Natural killer cell (primary cell): ENCODE data around the gene CLCNKA. TPM values are rescaled to one million over a fixed set of nuclear protein-coding genes. Genes with fewer than 3 reads are reported as not detected.
"Not testable (repeated sequence)": the region's sequence is repeated elsewhere in the genome, so short reads cannot be mapped to it uniquely, and the experiment has no call there.

Source experiments
- ATAC-seq, 3 donors: fragments of 150-1000 bp in 2 of 3; fragments of 200-7000 bp in 1 of 3; cut with Tn5 transposase; 1 replicate in 1 of 3; 2 replicates in 2 of 3; pipeline ENCODE4 v1.10.0; 2021; ENCODE audit warnings: mild to moderate bottlenecking in 2 of 3, moderate library complexity in 2 of 3
- DNase-seq, 2 donors: peaks; one replicate each; pipeline versions ENCODE4 v3.0.0 to v3.0.0-alpha.2; 2013 to 2021; ENCODE audit warnings: mixed read lengths in 1 of 2
- H3K27ac ChIP-seq: one replicate; pipeline ENCODE4 v1.5.1; 2013; ENCODE audit warnings: mild to moderate bottlenecking, low read length
- H3K27me3 ChIP-seq: one replicate; pipeline ENCODE4 v1.6.1; 2013; ENCODE audit warnings: low read length; ENCODE audit not compliant: control insufficient read depth, insufficient read depth
- H3K36me3 ChIP-seq: one replicate; pipeline ENCODE4 v1.6.1; 2013; ENCODE audit warnings: low read length; ENCODE audit not compliant: control insufficient read depth, insufficient read depth
- H3K4me1 ChIP-seq: one replicate; pipeline ENCODE4 v1.6.1; 2013; ENCODE audit warnings: low read length; ENCODE audit not compliant: control insufficient read depth, insufficient read depth
- H3K4me3 ChIP-seq: one replicate; pipeline ENCODE4 v1.5.1; 2013; ENCODE audit warnings: low read length
- H3K9me3 ChIP-seq: one replicate; pipeline ENCODE4 v1.6.1; 2013; ENCODE audit warnings: low read length; ENCODE audit not compliant: control insufficient read depth, insufficient read depth
- H3K27ac Mint-ChIP-seq, 2 donors: one replicate each; pipeline ENCODE4 v1.8.0; 2022; ENCODE audit warnings: mild to moderate bottlenecking in 2 of 2, mixed read lengths in 2 of 2, moderate library complexity in 1 of 2
- H3K27me3 Mint-ChIP-seq, 2 donors: one replicate each; pipeline ENCODE4 v1.8.0; 2022; ENCODE audit warnings: low read depth in 2 of 2, mixed read lengths in 2 of 2
- H3K36me3 Mint-ChIP-seq: one replicate; pipeline ENCODE4 v1.8.0; 2022; ENCODE audit warnings: mixed read lengths
- H3K4me1 Mint-ChIP-seq, 2 donors: one replicate each; pipeline ENCODE4 v1.8.0; 2022; ENCODE audit warnings: mixed read lengths in 2 of 2
- H3K4me3 Mint-ChIP-seq: one replicate; pipeline ENCODE4 v1.8.0; 2022; ENCODE audit warnings: mild to moderate bottlenecking, moderate library complexity, mixed read lengths
- H3K9me3 Mint-ChIP-seq, 2 donors: one replicate each; pipeline ENCODE4 v1.8.0; 2022; ENCODE audit warnings: mixed read lengths in 2 of 2
- CTCF ChIP-seq: fragments of 200-600 bp; IDR thresholded peaks from one replicate; pipeline ENCODE4 v1.8.0; 2022; ENCODE audit warnings: antibody characterized with exemption
- WGBS: methylation state at CpG from one replicate; pipeline ENCODE4 v1.1.7; 2013; ENCODE audit warnings: missing lambda C conversion rate; ENCODE audit not compliant: insufficient coverage; 5-methylcytosine and 5-hydroxymethylcytosine counted together
- intact Hi-C: fragments of 100-400 bp; cut with micrococcal nuclease; formaldehyde crosslinking; loops from one replicate; pipeline ENCODE4 v1.14.2; 2022
- total RNA-seq, 4 donors: library from RNA; stranded (reverse); fragments of 120-200 nt in 1 of 4; gene quantifications; one replicate each; pipeline versions ENCODE4 v1.2.3 to v1.2.4, GENCODE V29; 2013 to 2022

CLCNKA gene
- total RNA-seq, 3 donors from 2014 or later (not counting 1 experiment from before 2014, with no cell fraction given) = 0.16 to 0.33 TPM; not detected in 1

- no peaks in the 10 kb centered on the region for H3K9me3 Mint-ChIP-seq
- peak; percentile 53 for TF ChIP-seq CTCF
- peaks cover 3% of the 10 kb centered on the region for H3K27me3 ChIP-seq
- peaks cover 3% of the 10 kb centered on the region for H3K4me1 ChIP-seq
- ATAC-seq (peak; percentile 75 to 98 (median 95)), DNase-seq (peak; percentile 37 to 60)
- no peaks in the 10 kb centered on the region for H3K36me3 ChIP-seq
- 66% methylated on average over 17 of the region's 18 CpGs for WGBS
- no peak overlapping the region for H3K4me3 Mint-ChIP-seq
- intact Hi-C loops = no loop called here
- no peak overlapping the region for H3K27ac Mint-ChIP-seq
- peaks cover 0 to under 1% of the 10 kb centered on the region in 2 donors for H3K4me1 Mint-ChIP-seq
- H3K4me3 ChIP-seq = no peak overlapping the region
- no peaks in the 10 kb centered on the region for H3K36me3 Mint-ChIP-seq
- no peaks in the 10 kb centered on the region for H3K9me3 ChIP-seq
- H3K27ac ChIP-seq = no peak overlapping the region
- peaks cover 7 to 16% of the 10 kb centered on the region in 2 donors for H3K27me3 Mint-ChIP-seq
Observed at GRCh38 chr1:16032388-16033102, 10.7 kb downstream of the CLCNKA start.

GRCh38 chr1:16033103-16033632, 11.3 kb downstream of the CLCNKA start:
- intact Hi-C loops, H3K9me3 ChIP-seq, H3K27ac Mint-ChIP-seq, H3K4me1 ChIP-seq, H3K4me3 Mint-ChIP-seq, H3K4me1 Mint-ChIP-seq, H3K36me3 ChIP-seq, DNase-seq, H3K4me3 ChIP-seq, H3K27me3 ChIP-seq, H3K36me3 Mint-ChIP-seq, ATAC-seq, H3K9me3 Mint-ChIP-seq, H3K27ac ChIP-seq: not testable (repeated sequence)
- peaks cover 7 to 15% of the 10 kb centered on the region in 2 donors for H3K27me3 Mint-ChIP-seq
- WGBS = 78% methylated on average over 7 of the region's 7 CpGs
- peak; percentile 0 for TF ChIP-seq CTCF

- H3K27ac ChIP-seq, H3K27me3 Mint-ChIP-seq, ATAC-seq, DNase-seq, H3K36me3 Mint-ChIP-seq, H3K4me3 ChIP-seq, H3K27ac Mint-ChIP-seq, H3K4me1 Mint-ChIP-seq, H3K9me3 ChIP-seq, H3K4me1 ChIP-seq, H3K9me3 Mint-ChIP-seq, H3K4me3 Mint-ChIP-seq, intact Hi-C loops, H3K27me3 ChIP-seq, H3K36me3 ChIP-seq: not testable (repeated sequence)
- 88% methylated on average over 5 of the region's 11 CpGs for WGBS
Observed at GRCh38 chr1:16036461-16036860, 14.6 kb downstream of the CLCNKA start.

GRCh38 chr1:16038620-16038912, 16.7 kb downstream of the CLCNKA start:
- no peak for DNase-seq
- no peaks in the 10 kb centered on the region for H3K36me3 ChIP-seq
- TF ChIP-seq CTCF = no peak
- no peak overlapping the region for H3K27ac ChIP-seq
- H3K4me1 ChIP-seq = no peaks in the 10 kb centered on the region
- Mint-ChIP-seq H3K27ac (no peak overlapping the region), H3K4me3 (no peak overlapping the region), H3K9me3 (no peaks in the 10 kb centered on the region), H3K36me3 (no peaks in the 10 kb centered on the region), H3K4me1 (no peaks in the 10 kb centered on the region), H3K27me3 (peaks cover 7% of the 10 kb centered on the region in 2 donors)
- ATAC-seq = no peak
- intact Hi-C loops = no loop called here
- no peaks in the 10 kb centered on the region for H3K27me3 ChIP-seq
- no peaks in the 10 kb centered on the region for H3K9me3 ChIP-seq
- H3K4me3 ChIP-seq = no peak overlapping the region
- 90% methylated on average over 4 of the region's 4 CpGs for WGBS

GRCh38 chr1:16039871-16040270, 18.0 kb downstream of the CLCNKA start:
- H3K4me1 Mint-ChIP-seq, H3K9me3 ChIP-seq, H3K4me3 ChIP-seq, H3K9me3 Mint-ChIP-seq, ATAC-seq, H3K27ac Mint-ChIP-seq, H3K36me3 Mint-ChIP-seq, H3K27me3 Mint-ChIP-seq, H3K27me3 ChIP-seq, H3K27ac ChIP-seq, H3K36me3 ChIP-seq, H3K4me1 ChIP-seq, H3K4me3 Mint-ChIP-seq, DNase-seq: not testable (repeated sequence)
- intact Hi-C loops = loop anchor here (1.0 kb wide), 1 partner anchor 22 kb away; no protein-coding TSS in a partner anchor
- 78% methylated on average over 6 of the region's 8 CpGs for WGBS
